ENCODE results near the gene STPG3. TPM values are rescaled to one million over a fixed set of nuclear protein-coding genes. Genes with fewer than 3 reads are reported as not detected.

STPG3 gene
- total and polyA plus RNA-seq, 9 of the 15 experiments (the other 6 are each of a cell fraction or from before 2014, with no cell fraction given) = not detected

GRCh38 chr9:137243626-137244485, 7.2 kb upstream of the STPG3 start (continued):
- TF ChIP-seq ZNF766 (CRISPR knock-in tag; conservative IDR thresholded peaks at IDR 0.05) (no peak), MAX (CRISPR knock-in tag; IDR thresholded peaks at IDR 0.05) (0 out of 2 replicates have a peak, but pooled peaks have one; percentile 27), BRF2 (IDR thresholded peaks at IDR 0.05; ENCODE audit: borderline replicate concordance, insufficient read depth, insufficient read length) (no peak), USF2 (CRISPR knock-in tag; IDR thresholded peaks at IDR 0.05) (peak; percentile 14; the same call in 1 of the 2 replicates), FOXO4 (CRISPR knock-in tag; IDR thresholded peaks at IDR 0.05) (0 out of 2 replicates have a peak, but pooled peaks have one; percentile 61), PREB (CRISPR knock-in tag; IDR thresholded peaks at IDR 0.05) (no peak), TSHZ1 (CRISPR knock-in tag; IDR thresholded peaks at IDR 0.05) (no peak), RNF219 (CRISPR knock-in tag; IDR thresholded peaks at IDR 0.05) (no peak), ZNF778 (CRISPR knock-in tag; IDR thresholded peaks at IDR 0.05) (no peak), POLR2G (IDR thresholded peaks at IDR 0.05; ENCODE audit: low read depth, low read length) (peak; percentile 70), SPI1 (IDR thresholded peaks at IDR 0.05; ENCODE audit: borderline replicate concordance, low read depth, low read length) (peak; percentile 59; the same call in 1 of the 2 replicates), PML (IDR thresholded peaks at IDR 0.05; ENCODE audit: low read length) (peak; percentile 28; the same call in 1 of the 2 replicates)
